Immature natural killer cell (primary cell): ENCODE measurements around the gene CCDC120. TPM values are rescaled to one million over a fixed set of nuclear protein-coding genes. Genes with fewer than 3 reads are reported as not detected.

ENCODE experiments used
- DNase-seq, 3 donors: peaks; one replicate each; pipeline ENCODE4 v3.0.0; 2022; ENCODE audit warnings: mixed read lengths in 1 of 3
- H3K27ac Mint-ChIP-seq, 6 donors: one replicate each; pipeline ENCODE4 v1.8.0; 2020; ENCODE audit warnings: mixed read lengths in 6 of 6, mild to moderate bottlenecking in 5 of 6, inconsistent platforms in 4 of 6, moderate library complexity in 3 of 6
- H3K27me3 Mint-ChIP-seq, 3 donors: one replicate each; pipeline ENCODE4 v1.8.0; 2020 to 2021; ENCODE audit warnings: low read depth in 3 of 3, mild to moderate bottlenecking in 3 of 3, mixed read lengths in 3 of 3, moderate library complexity in 3 of 3, inconsistent platforms in 1 of 3
- H3K36me3 Mint-ChIP-seq, 3 donors: one replicate each; pipeline ENCODE4 v1.8.0; 2020; ENCODE audit warnings: mixed read lengths in 3 of 3, inconsistent platforms in 2 of 3, mild to moderate bottlenecking in 2 of 3
- H3K4me1 Mint-ChIP-seq, 2 donors: one replicate each; pipeline ENCODE4 v1.8.0; 2020; ENCODE audit warnings: inconsistent platforms in 2 of 2, mild to moderate bottlenecking in 2 of 2, mixed read lengths in 2 of 2, moderate library complexity in 1 of 2
- H3K4me3 Mint-ChIP-seq, 5 donors: one replicate each; pipeline ENCODE4 v1.8.0; 2020; ENCODE audit warnings: mild to moderate bottlenecking in 5 of 5, mixed read lengths in 5 of 5, inconsistent platforms in 3 of 5, moderate library complexity in 3 of 5
- H3K9me3 Mint-ChIP-seq, 6 donors: one replicate each; pipeline ENCODE4 v1.8.0; 2020; ENCODE audit warnings: mild to moderate bottlenecking in 6 of 6, mixed read lengths in 6 of 6, inconsistent platforms in 4 of 6, moderate library complexity in 3 of 6
- polyA plus RNA-seq, 3 donors: library from polyadenylated mRNA; unstranded; fragments of 300-500 nt; fragmentation: Illumina TruSeq; gene quantifications; one replicate each; pipeline ENCODE4 v1.2.3, GENCODE V29; 2021

CCDC120 gene
- polyA plus RNA-seq, 3 donors from 2014 or later = 0.49 to 1.3 (median 0.50) TPM

DNA sequence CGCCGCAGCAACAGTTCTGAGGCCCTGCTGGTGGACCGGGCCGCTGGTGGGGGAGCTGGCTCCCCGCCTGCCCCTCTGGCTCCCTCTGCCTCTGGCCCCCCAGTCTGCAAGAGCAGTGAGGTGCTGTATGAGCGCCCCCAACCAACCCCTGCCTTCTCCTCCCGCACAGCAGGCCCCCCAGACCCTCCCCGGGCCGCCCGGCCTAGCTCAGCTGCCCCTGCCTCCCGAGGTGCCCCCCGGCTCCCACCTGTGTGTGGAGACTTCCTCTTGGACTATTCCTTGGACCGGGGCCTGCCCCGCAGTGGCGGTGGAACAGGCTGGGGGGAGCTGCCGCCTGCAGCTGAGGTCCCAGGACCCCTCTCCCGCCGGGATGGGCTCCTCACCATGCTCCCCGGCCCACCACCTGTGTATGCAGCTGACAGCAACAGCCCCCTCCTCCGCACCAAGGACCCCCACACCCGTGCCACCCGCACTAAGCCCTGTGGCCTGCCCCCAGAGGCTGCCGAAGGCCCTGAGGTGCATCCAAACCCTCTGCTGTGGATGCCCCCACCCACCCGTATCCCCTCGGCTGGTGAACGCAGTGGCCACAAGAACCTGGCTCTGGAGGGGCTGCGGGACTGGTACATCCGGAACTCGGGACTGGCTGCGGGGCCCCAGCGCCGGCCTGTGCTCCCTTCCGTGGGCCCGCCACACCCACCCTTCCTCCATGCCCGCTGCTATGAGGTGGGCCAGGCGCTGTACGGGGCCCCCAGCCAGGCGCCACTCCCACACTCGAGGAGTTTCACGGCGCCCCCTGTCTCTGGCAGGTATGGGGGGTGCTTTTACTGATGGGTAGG, 8.7 kb downstream of the CCDC120 start:
- no peaks in the 10 kb centered on the region for H3K9me3 Mint-ChIP-seq
- no peaks in the 10 kb centered on the region for H3K36me3 Mint-ChIP-seq
- H3K4me3 Mint-ChIP-seq = no peak overlapping the region
- peaks cover 0 to 4% of the 10 kb centered on the region in 2 donors for H3K4me1 Mint-ChIP-seq
- no peak overlapping the region for H3K27ac Mint-ChIP-seq
- peaks cover 0 to 4% (median 2%) of the 10 kb centered on the region in 3 donors for H3K27me3 Mint-ChIP-seq
- no peak for DNase-seq

DNA sequence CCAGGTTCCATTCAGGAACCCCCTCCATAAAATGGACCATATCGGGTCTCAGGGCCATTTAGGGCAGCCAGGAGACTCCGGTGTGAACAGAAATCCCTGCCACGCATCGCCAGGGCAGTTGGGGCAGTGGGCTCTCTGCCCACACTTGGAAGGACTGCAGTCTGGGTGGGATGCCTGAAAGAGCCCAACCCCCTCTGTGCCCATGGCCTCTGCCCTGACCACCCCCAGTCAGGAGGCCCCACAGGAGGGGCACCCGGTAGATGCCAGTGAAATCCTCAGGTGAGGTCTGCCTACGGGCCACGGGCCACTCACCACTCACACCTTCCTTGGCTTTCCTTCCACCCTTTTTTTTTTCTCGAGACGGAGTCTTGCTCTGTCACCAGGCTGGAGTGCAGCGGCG, 10.2 kb downstream of the CCDC120 start:
- Mint-ChIP-seq H3K9me3 (no peaks in the 10 kb centered on the region), H3K27ac (no peak overlapping the region), H3K4me1 (peaks cover 0 to 16% of the 10 kb centered on the region in 2 donors), H3K4me3 (no peak overlapping the region), H3K27me3 (peaks cover 5 to 8% (median 6%) of the 10 kb centered on the region in 3 donors), H3K36me3 (no peaks in the 10 kb centered on the region)
- DNase-seq = no peak

DNA sequence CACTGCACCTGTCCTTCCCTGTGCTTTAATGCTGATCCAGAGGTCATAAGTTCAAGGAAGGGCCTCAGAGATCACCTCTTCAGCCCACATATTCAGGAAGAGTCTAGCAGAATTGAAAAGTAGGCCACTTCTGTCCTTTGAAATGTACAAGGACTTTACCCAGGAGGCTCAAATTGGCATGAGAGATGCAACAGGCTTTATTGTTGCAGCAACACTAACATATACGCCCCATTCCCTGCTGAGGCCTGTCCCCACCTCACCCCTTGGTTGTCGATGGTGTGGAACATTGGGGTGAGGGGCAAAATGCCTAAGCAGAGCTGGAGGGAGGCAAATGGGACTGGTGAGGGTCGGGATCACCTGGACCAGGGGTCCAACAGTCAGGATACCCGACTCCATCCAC, 12.2 kb downstream of the CCDC120 start:
- DNase-seq = no peak
- no peaks in the 10 kb centered on the region for H3K9me3 Mint-ChIP-seq
- H3K4me3 Mint-ChIP-seq = peak overlapping the region in 1 of 5 donors; percentile 18
- H3K27me3 Mint-ChIP-seq = peaks cover 5 to 6% (median 6%) of the 10 kb centered on the region in 3 donors
- peaks cover 0 to 17% of the 10 kb centered on the region in 2 donors for H3K4me1 Mint-ChIP-seq
- H3K36me3 Mint-ChIP-seq = no peaks in the 10 kb centered on the region
- H3K27ac Mint-ChIP-seq = peak overlapping the region in 2 of 6 donors; percentile 40 to 41

DNA sequence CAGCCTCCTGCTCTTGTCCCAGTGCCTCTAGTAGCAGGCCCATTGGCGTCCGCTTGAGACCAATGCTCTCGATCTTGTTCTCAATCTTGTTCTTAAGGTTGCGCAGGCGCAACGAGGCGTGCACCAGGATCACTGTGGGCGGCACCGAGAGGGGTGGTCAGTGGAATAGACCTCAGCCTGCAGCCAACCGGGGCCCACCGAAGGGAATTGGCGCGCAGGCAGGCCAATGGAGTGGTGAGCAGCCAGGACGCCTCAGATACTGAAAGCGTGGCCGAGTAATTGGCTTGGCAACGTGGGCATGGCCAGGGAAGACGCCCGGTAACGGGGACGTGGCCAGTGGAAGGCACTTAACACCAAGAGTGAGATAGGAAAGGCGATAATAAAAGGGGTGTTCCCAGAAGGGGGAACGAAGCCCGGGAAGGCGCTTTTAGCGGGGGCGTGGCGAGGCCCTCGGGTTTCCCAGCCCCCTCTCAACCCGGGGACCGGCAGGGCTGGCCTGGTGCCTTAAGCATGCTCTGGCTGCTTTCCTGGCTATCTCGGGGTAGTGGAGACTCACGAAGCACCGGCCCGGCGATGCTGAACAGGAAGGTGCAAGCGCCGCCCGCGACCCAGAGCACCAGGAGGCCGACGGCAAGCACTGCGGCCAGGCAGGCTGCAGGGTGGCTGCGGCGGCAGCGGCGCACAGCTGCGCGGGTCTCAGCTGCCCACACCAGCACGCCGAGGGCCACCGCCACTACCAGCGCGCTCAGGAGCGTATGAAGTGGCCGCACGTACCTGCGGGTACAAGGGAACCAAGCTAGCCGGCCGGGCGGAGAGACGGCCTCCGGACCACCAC, 13.3 kb downstream of the CCDC120 start:
- Mint-ChIP-seq H3K4me3 (peak overlapping the region in 4 of 5 donors; percentile 30 to 81 (median 33)), H3K36me3 (no peaks in the 10 kb centered on the region), H3K4me1 (peaks cover 0 to 17% of the 10 kb centered on the region in 2 donors), H3K27me3 (peaks cover 4 to 6% (median 5%) of the 10 kb centered on the region in 3 donors), H3K9me3 (no peaks in the 10 kb centered on the region), H3K27ac (peak overlapping the region in 5 of 6 donors; percentile 31 to 46 (median 40))
- no peak for DNase-seq

DNA sequence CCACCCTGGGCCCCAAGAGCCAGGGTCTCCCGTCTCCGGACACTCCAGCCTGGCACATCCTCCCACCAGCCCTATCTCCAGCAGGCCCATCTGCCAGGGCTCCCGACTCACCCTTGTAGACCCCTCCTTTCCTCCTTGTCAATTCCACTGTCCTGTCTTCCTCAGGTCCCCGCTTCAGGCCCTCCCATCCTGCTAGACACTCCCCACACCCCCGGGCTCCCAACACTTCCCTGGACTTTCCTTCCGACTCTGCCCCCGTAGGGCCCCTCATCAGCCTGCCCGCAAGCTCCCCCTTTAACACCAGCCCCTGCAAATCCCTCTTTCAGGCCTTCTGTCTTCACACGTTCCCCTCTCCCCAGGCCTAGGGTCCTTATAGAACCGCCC, 13.9 kb downstream of the CCDC120 start:
- no peak for DNase-seq
- no peaks in the 10 kb centered on the region for H3K9me3 Mint-ChIP-seq
- no peaks in the 10 kb centered on the region for H3K36me3 Mint-ChIP-seq
- H3K27me3 Mint-ChIP-seq = peaks cover 4 to 6% (median 5%) of the 10 kb centered on the region in 3 donors
- peaks cover 0 to 17% of the 10 kb centered on the region in 2 donors for H3K4me1 Mint-ChIP-seq
- peak overlapping the region in 5 of 6 donors; percentile 87 to 97 (median 93) for H3K27ac Mint-ChIP-seq
- H3K4me3 Mint-ChIP-seq = peak overlapping the region; percentile 77 to 85 (median 82)

DNA sequence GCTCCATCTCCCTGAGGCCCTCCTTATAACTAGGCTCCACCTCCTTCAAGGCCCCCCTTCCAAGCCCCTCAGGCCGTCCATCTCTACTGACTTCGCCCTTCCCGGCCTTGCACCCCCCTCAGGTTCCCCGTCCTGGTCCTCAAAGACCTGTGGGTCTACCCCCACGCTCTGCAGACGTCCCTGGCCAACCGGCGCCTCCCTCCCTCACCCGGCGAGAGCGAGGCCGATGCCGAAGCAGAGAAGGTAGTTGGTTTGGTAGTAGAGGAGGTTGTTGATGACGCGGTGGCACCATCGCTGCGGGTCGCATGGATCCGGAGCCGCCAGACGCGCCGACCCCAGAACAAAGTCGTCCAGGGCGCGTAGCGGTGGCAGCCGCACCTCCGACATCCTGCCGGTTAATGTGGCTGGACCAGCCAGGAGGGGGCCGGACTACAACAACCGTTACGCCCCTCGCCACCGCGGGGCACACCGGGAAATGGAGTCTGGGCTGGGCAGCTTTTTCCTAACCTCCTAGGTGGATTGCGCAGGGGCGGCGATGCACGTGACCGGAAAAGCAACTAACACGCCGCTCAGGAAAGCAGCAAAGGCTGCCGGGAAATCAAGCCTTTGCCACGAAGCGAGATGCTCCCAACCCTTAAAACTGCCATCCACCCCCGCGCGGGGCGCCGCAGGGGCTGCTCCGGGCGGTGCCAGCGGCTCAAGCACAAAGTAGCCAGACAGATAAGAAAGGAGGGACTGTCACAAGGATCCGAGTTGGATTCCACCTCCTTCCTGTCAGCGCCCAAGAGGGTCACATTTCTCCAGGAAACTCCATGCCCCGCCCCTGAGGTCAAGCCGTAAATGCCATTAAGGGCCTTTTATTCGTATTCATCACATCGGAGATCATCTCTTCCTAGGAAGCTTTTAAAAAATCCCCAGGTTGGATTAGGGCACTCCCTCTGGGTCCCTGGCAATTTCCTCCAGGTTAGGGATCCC, 15.1 kb downstream of the CCDC120 start, which contains the start of gene PRAF2:
Gene PRAF2, minus strand, starts transcription at position 402 of the 975 bp plus-strand sequence. Its CDS starts 15 bp downstream, at position 387.
- peak; percentile 86 to 87 (median 87) for DNase-seq
- no peaks in the 10 kb centered on the region for H3K36me3 Mint-ChIP-seq

DNA sequence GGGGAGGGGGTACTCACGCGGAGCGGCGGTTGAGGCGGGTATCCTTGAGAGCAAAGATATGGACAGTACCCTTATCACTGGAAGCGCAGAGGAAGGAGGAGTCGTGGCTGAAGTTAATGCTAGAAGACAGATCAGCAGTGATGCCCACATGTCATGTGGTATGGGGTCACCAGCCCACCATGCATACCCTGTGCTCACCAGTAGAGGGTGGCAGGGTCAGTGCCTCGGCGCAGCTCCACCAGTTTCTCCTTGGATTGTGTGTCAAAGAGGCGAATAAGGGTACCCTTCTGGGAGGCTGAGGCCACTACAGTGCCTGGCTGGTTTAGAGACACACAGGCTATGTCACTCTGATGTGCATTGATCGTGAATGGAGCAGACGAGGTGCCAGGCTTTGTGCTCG, 16.5 kb downstream of the CCDC120 start:
- Mint-ChIP-seq H3K4me1 (peaks cover 12 to 25% of the 10 kb centered on the region in 2 donors), H3K36me3 (no peaks in the 10 kb centered on the region), H3K27me3 (peaks cover 4 to 16% (median 7%) of the 10 kb centered on the region in 3 donors), H3K9me3 (no peaks in the 10 kb centered on the region), H3K27ac (peak overlapping the region in 2 of 6 donors; percentile 45 to 97), H3K4me3 (no peak overlapping the region)
- DNase-seq = no peak

More for the DNA sequence above, 15.1 kb downstream of the CCDC120 start, which contains the start of gene PRAF2:
- H3K4me1 Mint-ChIP-seq = peaks cover 5 to 19% of the 10 kb centered on the region in 2 donors
- no peaks in the 10 kb centered on the region for H3K9me3 Mint-ChIP-seq
- H3K27ac Mint-ChIP-seq = peak within 1 kb of the TSS; percentile 85 to 97 (median 90)
- H3K27me3 Mint-ChIP-seq = peaks cover 4 to 6% (median 5%) of the 10 kb centered on the region in 3 donors
- peak within 1 kb of the TSS; percentile 77 to 85 (median 82) for H3K4me3 Mint-ChIP-seq

DNA sequence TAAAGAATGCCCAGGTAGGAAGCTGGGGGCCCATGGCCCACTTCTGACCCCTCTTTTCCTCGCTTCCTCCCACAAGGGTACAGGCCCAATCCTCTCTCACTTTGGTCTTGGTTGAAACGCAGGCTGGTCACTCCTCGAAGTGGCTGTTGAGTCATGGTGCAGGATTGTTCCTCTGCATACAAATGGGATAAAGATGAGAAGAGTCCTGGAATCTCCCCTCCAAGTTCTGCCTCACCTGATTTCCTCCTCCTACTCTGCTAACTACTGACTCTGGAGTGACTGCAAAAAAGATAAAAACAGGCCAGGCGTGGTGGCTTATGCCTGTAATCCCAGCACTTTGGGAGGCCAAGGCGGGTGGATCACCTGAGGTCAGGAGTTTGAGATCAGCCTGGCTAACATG, 19.1 kb downstream of the CCDC120 start:
- DNase-seq = no peak
- H3K36me3 Mint-ChIP-seq = no peaks in the 10 kb centered on the region
- peaks cover 12 to 18% of the 10 kb centered on the region in 2 donors for H3K4me1 Mint-ChIP-seq
- H3K27me3 Mint-ChIP-seq = peaks cover 4 to 17% (median 9%) of the 10 kb centered on the region in 3 donors
- peak overlapping the region in 5 of 6 donors; percentile 13 to 98 (median 34) for H3K27ac Mint-ChIP-seq
- H3K4me3 Mint-ChIP-seq = no peak overlapping the region
- H3K9me3 Mint-ChIP-seq = no peaks in the 10 kb centered on the region

DNA sequence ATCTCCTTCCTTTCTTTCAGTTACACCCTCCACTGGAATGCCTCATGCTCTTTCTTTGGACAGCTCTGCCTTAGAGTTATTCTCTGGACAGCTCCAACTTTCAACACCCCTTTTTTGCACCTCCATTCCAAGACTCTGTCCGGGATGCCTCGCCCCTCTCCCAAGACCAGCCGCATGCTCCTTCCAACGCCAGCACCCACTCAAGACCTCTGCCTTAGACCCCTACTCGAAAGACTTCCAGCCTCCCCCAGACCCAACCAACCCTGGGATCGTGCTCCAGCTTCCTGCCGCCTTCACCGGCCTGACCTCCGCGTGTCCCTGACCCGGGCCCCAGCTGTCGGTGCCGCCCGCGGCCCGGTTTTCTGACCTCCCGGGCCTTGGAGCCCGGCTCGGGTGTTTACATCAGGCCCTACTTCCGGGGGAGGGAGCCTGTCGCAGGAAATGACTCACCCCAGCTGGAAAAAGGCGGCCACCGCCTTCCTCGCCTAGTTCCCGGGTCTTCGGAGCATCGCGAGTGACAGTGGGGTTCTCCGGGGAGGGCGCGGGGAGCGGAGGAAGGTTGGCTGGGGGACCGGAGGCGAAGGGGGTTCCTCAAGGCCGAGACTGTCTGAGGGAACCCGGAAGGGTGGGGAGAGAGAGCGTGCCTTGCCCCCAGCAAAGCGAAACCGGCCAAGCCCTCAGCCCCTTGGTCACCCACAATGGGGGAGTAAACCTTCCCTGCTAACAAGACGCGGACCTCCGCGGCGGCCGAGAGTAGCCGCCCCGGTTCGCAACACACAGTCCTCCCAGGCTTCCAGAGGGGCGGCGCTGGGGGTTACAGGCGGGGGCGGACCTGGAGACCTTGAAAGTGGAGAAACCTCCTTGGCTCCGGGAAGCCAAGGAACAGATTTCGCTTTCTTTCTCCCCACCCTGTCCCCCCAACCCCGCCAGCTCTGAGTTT, 21.0 kb downstream of the CCDC120 start, which contains the start of gene WDR45:
Gene WDR45, minus strand, starts transcription at position 399 of the 940 bp plus-strand sequence. CDS start 1,792 bp downstream, outside the sequence.
- H3K27me3 Mint-ChIP-seq = peaks cover 0 to 12% (median 3%) of the 10 kb centered on the region in 3 donors
- H3K4me1 Mint-ChIP-seq = peaks cover 7 to 12% of the 10 kb centered on the region in 2 donors

DNA sequence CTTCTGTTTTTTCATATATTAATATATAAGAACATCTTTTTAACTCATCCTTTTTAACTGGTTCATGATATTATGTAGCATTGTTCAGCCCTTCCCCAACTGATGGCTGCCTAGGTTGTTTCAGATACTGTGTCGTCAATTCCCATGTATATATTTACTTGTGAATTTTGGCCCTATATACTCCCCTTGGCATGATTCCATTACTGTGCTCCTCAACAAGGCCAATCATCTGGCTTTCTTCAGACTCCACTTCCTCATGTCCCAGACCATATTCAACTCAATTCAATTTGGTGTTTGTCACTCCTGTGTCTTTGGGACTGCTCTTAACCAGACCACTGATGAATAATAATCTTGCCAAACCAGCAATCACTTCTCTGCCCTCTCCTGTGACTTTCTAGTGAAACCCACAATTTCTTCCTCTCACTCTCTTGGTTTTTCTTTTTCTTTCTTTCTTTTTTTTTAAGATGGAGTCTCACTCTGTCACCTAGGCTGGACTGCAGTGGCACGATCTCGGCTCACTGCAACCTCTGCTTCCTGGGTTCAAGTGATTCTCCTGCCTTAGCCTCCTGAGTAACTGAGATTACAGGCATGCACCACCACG, 23.6 kb downstream of the CCDC120 start:
- no peak for DNase-seq
- Mint-ChIP-seq H3K27me3 (peaks cover 0 to 12% (median 3%) of the 10 kb centered on the region in 3 donors), H3K4me3 (peak overlapping the region in 3 of 5 donors; percentile 3 to 31 (median 23)), H3K9me3 (no peaks in the 10 kb centered on the region), H3K27ac (peak overlapping the region in 2 of 6 donors; percentile 10 to 46), H3K36me3 (no peaks in the 10 kb centered on the region), H3K4me1 (peaks cover 7 to 12% of the 10 kb centered on the region in 2 donors)

More for the DNA sequence above, 21.0 kb downstream of the CCDC120 start, which contains the start of gene WDR45:
- peak; percentile 75 to 79 (median 78) for DNase-seq
- Mint-ChIP-seq H3K4me3 (peak within 1 kb of the TSS; percentile 87 to 94 (median 89)), H3K27ac (peak within 1 kb of the TSS; percentile 95 to 98 (median 98)), H3K36me3 (no peaks in the 10 kb centered on the region), H3K9me3 (no peaks in the 10 kb centered on the region)

DNA sequence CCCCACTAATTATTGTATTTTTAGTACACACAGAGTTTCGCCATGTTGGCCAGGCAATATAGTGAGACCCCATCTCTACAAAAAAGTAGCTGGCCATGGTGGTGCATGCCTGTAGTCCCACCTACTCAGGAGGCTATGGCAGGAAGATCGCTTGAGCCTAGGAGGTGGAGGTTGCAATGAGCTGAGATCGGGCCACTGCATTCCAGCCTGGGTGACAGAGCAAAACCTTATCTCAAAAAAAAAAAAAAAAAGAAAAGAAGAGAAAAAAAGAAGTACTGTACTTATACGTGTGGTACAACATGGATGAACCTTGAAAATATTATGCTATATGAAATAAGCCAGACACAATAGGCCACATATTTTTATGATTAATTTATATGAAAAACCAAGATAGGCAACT, 30.8 kb downstream of the CCDC120 start:
- no peaks in the 10 kb centered on the region for H3K4me1 Mint-ChIP-seq
- no peak for DNase-seq
- no peak overlapping the region for H3K4me3 Mint-ChIP-seq
- no peak overlapping the region for H3K27ac Mint-ChIP-seq
- H3K9me3 Mint-ChIP-seq = no peaks in the 10 kb centered on the region
- no peaks in the 10 kb centered on the region for H3K36me3 Mint-ChIP-seq
- peaks cover 0 to 2% (median 1%) of the 10 kb centered on the region in 3 donors for H3K27me3 Mint-ChIP-seq
